ENCODE results near the gene PDXP.
A peak's percentile ranks its signal among the peaks of the same experiment; 100 is the strongest.
"Not testable (repeated sequence)": the region's sequence is repeated elsewhere in the genome, so short reads cannot be mapped to it uniquely, and the experiment has no call there.

Gene PDXP

GRCh38 chr22:37684803-37685615 lies 26.5 kb downstream of the PDXP start:
- no peaks in the 10 kb centered on the region for H3K27me3 Mint-ChIP-seq
- H3K36me3 Mint-ChIP-seq (ENCODE audit: low read depth) = peaks cover 21% of the 10 kb centered on the region
- H3K27ac Mint-ChIP-seq = no peak overlapping the region
- H3K4me3 Mint-ChIP-seq = no peak overlapping the region
- H3K9me3 Mint-ChIP-seq = no peaks in the 10 kb centered on the region
- peaks cover 39% of the 10 kb centered on the region for H3K4me1 Mint-ChIP-seq (ENCODE audit: low read depth)

DNA sequence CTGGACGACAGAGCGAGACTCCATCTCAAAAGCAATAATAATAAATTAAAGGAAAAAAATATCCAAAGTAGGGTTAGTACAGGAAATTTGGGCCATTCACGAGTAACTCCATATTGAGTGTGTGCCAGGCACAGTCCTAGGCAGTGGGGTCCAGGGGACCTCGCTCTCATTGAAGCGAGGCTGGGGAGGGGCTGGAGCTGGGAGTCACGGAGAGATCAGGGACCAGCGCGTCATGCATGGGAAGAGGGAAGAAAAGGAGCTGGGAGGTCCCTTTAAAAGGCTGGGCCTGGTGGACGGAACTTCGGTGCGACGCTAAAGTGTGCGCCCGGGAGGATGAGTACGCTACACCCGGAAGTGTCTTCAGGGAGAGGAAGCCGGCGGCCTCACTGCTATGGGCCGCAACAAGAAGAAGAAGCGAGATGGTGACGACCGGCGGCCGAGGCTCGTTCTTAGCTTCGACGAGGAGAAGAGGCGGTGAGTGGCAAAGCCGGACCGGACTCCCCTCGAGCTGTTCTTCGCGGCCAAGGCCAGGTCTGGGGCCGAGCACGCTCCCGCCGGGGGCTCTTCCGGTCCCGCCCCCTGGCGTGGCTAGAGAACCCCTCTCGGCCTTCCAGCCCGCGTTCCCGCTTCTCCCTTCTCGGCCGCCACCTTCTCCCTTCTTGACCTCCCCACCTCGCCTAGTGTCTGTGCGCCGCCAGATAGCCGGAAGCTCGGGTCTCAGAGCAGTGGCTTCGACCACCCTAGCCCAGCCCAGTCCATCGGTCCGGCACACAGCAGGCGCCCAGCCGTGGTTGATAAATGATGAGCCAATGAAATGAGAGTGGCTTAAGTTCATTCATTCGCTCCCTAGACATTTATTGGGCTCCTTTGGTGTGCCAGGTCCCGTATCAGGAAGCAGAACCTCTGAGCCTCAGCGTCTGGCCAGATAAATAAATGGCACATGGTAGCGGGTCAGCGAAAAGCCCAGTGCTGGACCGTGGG lies 27.8 kb downstream of the PDXP start, which contains the start of gene NOL12:
Gene NOL12, plus strand, starts transcription at position 342 of the 981 bp plus-strand sequence. Its CDS starts 50 bp downstream, at position 392.
- Mint-ChIP-seq H3K4me3 (peak within 1 kb of the TSS; percentile 94), H3K27me3 (no peaks in the 10 kb centered on the region), H3K27ac (peak within 1 kb of the TSS; percentile 96), H3K4me1 (ENCODE audit: low read depth) (peaks cover 37% of the 10 kb centered on the region), H3K9me3 (no peaks in the 10 kb centered on the region), H3K36me3 (ENCODE audit: low read depth) (peaks cover 27% of the 10 kb centered on the region)

DNA sequence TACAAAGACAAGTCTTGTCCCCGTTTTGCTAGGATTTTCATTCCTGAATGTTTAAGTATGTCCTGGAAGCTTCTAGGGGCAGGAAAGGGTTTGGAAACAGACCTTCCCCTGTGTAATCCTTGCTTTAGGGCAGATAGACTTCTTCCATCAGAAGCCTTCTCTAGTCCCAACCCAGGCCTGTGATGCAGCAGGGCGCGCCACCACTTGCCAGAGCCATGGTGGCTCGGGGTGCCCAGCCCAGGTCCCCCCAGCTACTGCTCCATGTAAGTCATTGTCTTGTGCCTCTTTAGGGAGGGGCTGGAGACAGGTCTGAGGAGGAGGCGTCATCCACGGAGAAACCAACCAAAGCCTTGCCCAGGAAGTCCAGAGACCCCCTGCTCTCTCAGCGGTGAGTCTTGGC lies 31.9 kb downstream of the PDXP start:
- Mint-ChIP-seq H3K36me3 (ENCODE audit: low read depth) (peaks cover 56% of the 10 kb centered on the region), H3K27me3 (no peaks in the 10 kb centered on the region), H3K4me3 (no peak overlapping the region), H3K9me3 (no peaks in the 10 kb centered on the region), H3K27ac (no peak overlapping the region), H3K4me1 (ENCODE audit: low read depth) (peaks cover 33% of the 10 kb centered on the region)

- H3K27me3 Mint-ChIP-seq = no peaks in the 10 kb centered on the region
- H3K9me3 Mint-ChIP-seq = no peaks in the 10 kb centered on the region
- peaks cover 37% of the 10 kb centered on the region for H3K4me1 Mint-ChIP-seq (ENCODE audit: low read depth)
- no peak overlapping the region for H3K27ac Mint-ChIP-seq
- H3K4me3 Mint-ChIP-seq = no peak overlapping the region
- peaks cover 62% of the 10 kb centered on the region for H3K36me3 Mint-ChIP-seq (ENCODE audit: low read depth)
These were observed 32.5 kb downstream of the PDXP start for GRCh38 chr22:37690901-37691504.

DNA sequence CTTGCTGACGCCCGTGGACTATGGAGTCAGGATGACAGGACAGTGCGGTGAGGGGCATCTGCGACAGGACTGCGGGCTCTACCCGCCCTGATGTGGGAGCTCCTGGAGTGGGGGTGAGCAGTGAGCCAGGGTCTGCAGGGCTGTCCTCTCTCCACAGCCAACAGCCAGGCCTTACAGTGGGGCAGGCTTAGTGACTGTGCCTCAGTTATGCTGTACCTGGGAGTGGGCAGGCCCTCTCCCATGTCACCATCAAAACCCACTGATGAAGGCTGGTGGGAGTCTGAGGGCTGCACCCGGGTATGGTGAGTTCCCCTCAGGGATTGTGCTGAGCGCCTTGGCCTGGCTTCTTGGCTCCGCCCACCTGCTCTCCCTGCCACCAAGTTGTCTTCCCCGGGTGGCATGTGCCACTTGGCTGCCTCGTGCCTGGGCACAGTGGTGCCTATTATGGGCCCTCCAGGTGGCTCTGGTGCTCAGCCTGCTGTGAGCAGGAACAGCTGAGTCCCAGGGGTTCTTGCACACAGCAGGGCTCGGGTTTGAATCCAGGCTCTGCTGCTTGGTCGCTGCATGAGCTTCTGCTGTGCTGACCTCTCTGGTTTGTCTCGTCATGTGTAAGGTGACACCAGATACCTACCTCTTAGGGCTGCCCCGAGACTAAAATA lies 34.2 kb downstream of the PDXP start:
- Mint-ChIP-seq H3K27ac (no peak overlapping the region), H3K9me3 (no peaks in the 10 kb centered on the region), H3K4me3 (no peak overlapping the region), H3K36me3 (ENCODE audit: low read depth) (peaks cover 55% of the 10 kb centered on the region), H3K4me1 (ENCODE audit: low read depth) (peaks cover 34% of the 10 kb centered on the region), H3K27me3 (no peaks in the 10 kb centered on the region)

DNA sequence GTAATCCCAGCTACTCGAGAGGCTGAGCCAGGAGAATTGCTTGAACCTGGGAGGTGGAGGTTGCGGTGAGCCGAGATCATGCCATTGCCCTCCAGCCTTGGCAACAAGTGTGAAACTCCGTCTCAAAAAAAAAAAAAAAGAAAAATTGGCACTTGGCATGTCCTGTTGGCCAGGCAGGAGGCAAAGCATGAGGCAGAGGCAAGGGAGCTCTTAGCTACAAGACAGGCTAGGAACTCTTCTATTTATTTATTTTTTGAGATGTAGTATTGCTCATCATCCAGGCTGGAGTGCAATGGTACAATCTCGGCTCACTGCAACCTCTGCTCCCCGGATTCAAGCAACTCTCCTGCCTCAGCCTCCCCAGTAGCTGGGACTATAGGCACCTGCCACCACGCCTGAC lies 35.6 kb downstream of the PDXP start:
- H3K27me3 Mint-ChIP-seq, H3K9me3 Mint-ChIP-seq, H3K4me3 Mint-ChIP-seq, H3K27ac Mint-ChIP-seq: not testable (repeated sequence)
- peaks cover 45% of the 10 kb centered on the region for H3K36me3 Mint-ChIP-seq (ENCODE audit: low read depth)
- H3K4me1 Mint-ChIP-seq (ENCODE audit: low read depth) = peaks cover 23% of the 10 kb centered on the region

DNA sequence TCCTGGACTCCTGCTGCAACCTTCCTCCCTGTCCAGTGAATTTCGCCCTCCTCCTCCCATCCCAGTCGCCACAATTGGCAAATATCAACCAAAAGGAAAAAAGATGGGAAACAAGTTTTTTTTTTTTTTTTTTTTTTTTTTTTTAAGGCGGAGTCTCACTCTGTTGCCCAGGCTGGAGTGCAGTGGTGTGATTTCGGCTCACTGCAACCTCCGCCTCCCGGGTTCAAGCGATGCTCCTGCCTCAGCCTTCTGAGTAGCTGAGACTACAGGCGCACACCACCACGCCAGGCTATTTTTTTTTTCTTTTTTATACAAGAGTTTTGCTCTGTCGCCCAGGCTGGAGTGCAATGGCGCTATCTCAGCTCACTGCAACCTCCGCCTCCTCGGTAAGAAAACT lies 37.7 kb downstream of the PDXP start:
- not testable (repeated sequence) for H3K27ac Mint-ChIP-seq, H3K9me3 Mint-ChIP-seq, H3K27me3 Mint-ChIP-seq
- H3K4me1 Mint-ChIP-seq (ENCODE audit: low read depth) = peaks cover 19% of the 10 kb centered on the region
- H3K4me3 Mint-ChIP-seq = peak overlapping the region; percentile 52
- H3K36me3 Mint-ChIP-seq (ENCODE audit: low read depth) = peaks cover 35% of the 10 kb centered on the region

DNA sequence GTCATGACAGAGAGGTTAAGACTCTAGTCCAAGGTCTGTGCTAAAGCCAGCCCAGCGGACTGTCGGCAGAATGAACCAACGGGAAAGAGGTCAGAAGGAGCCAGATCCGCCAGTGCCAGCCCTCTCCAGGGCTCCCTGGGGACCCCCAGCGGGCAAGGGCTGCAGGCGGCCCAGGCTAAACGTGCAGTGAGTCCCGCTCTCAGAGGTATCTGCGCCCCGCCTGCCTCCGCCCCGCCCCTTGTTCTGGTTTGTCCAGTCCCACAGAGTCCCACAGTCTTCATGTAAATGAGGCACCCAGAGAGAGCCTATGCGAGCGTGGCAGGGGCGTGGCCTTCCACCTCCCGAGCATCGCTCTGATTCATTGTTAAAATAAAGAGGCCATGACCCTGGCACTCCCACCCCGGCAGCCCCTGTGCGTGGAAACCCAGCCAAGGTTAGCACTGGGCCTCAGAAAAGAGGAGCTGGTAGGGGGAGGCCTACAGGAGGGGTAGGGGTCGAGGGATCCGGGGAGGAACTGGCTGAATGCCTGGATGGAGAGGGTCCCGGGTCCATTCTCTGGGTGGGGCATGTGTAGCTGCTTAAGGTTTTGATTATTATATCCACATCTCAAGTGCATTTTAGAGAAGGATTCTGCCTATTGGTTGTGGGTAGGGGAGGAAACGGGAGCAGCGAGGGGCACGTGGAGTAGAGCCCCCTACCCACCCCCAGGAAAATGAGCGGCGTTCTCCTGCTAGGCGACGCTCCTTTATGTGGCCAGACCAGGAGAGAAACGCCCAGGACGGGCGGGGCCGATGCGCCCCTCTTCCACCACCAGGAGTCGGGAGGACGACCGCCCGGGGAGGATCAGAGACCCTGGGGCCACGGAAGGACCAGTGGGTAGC lies 38.4 kb downstream of the PDXP start, which contains the start of gene TRIOBP:
Gene TRIOBP, plus strand, starts transcription at position 392 of the 881 bp plus-strand sequence. CDS start 4,318 bp downstream, outside the sequence.
- no peaks in the 10 kb centered on the region for H3K9me3 Mint-ChIP-seq
- peak within 1 kb of the TSS; percentile 52 for H3K4me3 Mint-ChIP-seq
- peaks cover 19% of the 10 kb centered on the region for H3K4me1 Mint-ChIP-seq (ENCODE audit: low read depth)
- H3K36me3 Mint-ChIP-seq (ENCODE audit: low read depth) = peaks cover 32% of the 10 kb centered on the region
- H3K27me3 Mint-ChIP-seq = no peaks in the 10 kb centered on the region
- no peak within 1 kb of the TSS for H3K27ac Mint-ChIP-seq

DNA sequence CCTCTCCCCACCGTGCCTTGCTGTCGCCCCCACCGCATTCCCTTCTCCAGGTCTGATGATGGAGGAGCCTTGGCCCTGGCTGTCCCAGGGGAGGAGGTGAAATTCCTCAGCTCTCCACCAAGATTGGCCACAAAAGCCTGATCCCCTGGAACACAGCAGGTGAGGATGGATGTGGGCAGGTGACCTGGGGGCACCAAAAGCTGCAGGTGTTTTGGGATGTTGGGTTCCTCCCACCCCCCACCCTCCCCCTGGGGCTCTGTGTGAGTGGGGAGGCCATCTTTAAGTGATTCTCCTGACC lies 39.0 kb downstream of the PDXP start:
- H3K27me3 Mint-ChIP-seq = no peaks in the 10 kb centered on the region
- no peak overlapping the region for H3K4me3 Mint-ChIP-seq
- H3K4me1 Mint-ChIP-seq (ENCODE audit: low read depth) = peaks cover 19% of the 10 kb centered on the region
- no peaks in the 10 kb centered on the region for H3K9me3 Mint-ChIP-seq
- no peak overlapping the region for H3K27ac Mint-ChIP-seq
- peaks cover 26% of the 10 kb centered on the region for H3K36me3 Mint-ChIP-seq (ENCODE audit: low read depth)

- Mint-ChIP-seq H3K9me3 (no peaks in the 10 kb centered on the region), H3K27ac (no peak overlapping the region), H3K36me3 (ENCODE audit: low read depth) (peaks cover 4% of the 10 kb centered on the region), H3K27me3 (no peaks in the 10 kb centered on the region), H3K4me1 (ENCODE audit: low read depth) (peaks cover 9% of the 10 kb centered on the region), H3K4me3 (no peak overlapping the region)
These were observed 42.7 kb downstream of the PDXP start for GRCh38 chr22:37701141-37701786.

DNA sequence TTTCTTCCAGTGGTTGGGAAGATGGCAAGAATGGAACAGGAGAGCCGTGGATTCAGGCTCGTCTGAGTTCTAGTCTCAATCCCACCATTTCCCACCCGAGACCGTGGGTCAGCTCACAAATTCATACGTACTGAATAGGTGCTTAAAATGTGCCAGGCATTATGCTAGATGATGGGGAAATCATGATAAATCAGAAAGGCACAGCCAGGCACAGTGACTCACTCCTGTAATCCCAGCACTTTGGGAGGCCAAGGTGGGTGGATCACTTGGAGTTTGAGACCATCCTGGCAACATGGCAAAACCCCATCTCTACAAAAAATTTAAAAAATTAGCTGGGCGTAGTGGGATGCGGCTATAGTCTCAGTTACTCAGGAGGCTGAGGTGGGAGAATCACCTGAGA lies 45.4 kb downstream of the PDXP start:
- H3K4me1 Mint-ChIP-seq (ENCODE audit: low read depth) = no peaks in the 10 kb centered on the region
- H3K27me3 Mint-ChIP-seq = no peaks in the 10 kb centered on the region
- peaks cover 4% of the 10 kb centered on the region for H3K36me3 Mint-ChIP-seq (ENCODE audit: low read depth)
- no peak overlapping the region for H3K4me3 Mint-ChIP-seq
- H3K27ac Mint-ChIP-seq = no peak overlapping the region
- no peaks in the 10 kb centered on the region for H3K9me3 Mint-ChIP-seq

DNA sequence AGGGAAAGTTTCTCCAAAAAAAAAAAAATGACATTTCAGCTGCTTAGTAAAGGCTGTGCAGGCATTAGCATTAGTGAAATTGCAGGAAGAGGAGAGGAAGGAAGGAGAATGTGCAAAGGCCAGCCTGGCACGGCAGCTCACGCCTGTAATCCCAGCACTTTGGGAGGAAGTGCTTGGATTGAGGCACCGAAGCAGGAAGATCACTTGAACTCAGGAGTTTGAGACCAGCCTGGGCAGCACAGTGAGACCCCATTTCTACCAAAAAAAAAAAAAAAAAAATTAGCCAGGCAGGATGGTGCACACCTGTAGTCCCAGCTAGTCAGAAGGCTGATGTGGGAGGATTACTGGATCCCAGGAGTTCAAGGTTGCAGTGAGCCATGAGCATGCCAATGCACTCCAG lies 46.1 kb downstream of the PDXP start:
- no peaks in the 10 kb centered on the region for H3K4me1 Mint-ChIP-seq (ENCODE audit: low read depth)
- H3K9me3 Mint-ChIP-seq = no peaks in the 10 kb centered on the region
- peaks cover 4% of the 10 kb centered on the region for H3K36me3 Mint-ChIP-seq (ENCODE audit: low read depth)
- H3K27me3 Mint-ChIP-seq = no peaks in the 10 kb centered on the region
- H3K4me3 Mint-ChIP-seq = no peak overlapping the region
- H3K27ac Mint-ChIP-seq = no peak overlapping the region

GRCh38 chr22:37705205-37705604 lies 46.7 kb downstream of the PDXP start:
- H3K27ac Mint-ChIP-seq = no peak overlapping the region
- peaks cover 4% of the 10 kb centered on the region for H3K36me3 Mint-ChIP-seq (ENCODE audit: low read depth)

More at GRCh38 chr22:37705205-37705604, 46.7 kb downstream of the PDXP start:
- no peaks in the 10 kb centered on the region for H3K27me3 Mint-ChIP-seq
- no peak overlapping the region for H3K4me3 Mint-ChIP-seq
- no peaks in the 10 kb centered on the region for H3K4me1 Mint-ChIP-seq (ENCODE audit: low read depth)
- H3K9me3 Mint-ChIP-seq = no peaks in the 10 kb centered on the region

Data from stimulated activated naive CD8-positive, alpha-beta T cell treated with anti-CD3 and anti-CD28 coated beads, Interleukin-15, Interleukin-2, amounts not matched to agents 100 ng/mL and 50 ng/mL, for 24 hours (primary cell).